Keratinocyte (primary cell): ENCODE data around the gene TMC1. TPM values are rescaled to one million over a fixed set of nuclear protein-coding genes. Genes with fewer than 3 reads are reported as not detected.
"Not testable (repeated sequence)": the region's sequence is repeated elsewhere in the genome, so short reads cannot be mapped to it uniquely, and the experiment has no call there.

Source experiments
- DNase-seq: peaks from one replicate; pipeline ENCODE4 v3.0.0-alpha.2; 2011; ENCODE audit warnings: low read depth, missing footprints, low spot score
- FAIRE-seq: peaks from 2 replicates; lab custom pipeline; 2011; peaks lifted over from hg19 to GRCh38; lab: Jason Lieb, UNC
- H2AFZ ChIP-seq: 2 replicates; pipeline ENCODE4 v1.6.0; 2012; ENCODE audit warnings: low read length, control low read depth, inconsistent platforms; ENCODE audit not compliant: control insufficient read depth
- H3K27ac ChIP-seq: 2 replicates; pipeline ENCODE4 v1.5.1; 2011; ENCODE audit warnings: low read length; ENCODE audit not compliant: control insufficient read depth, insufficient read depth
- H3K27me3 ChIP-seq: 3 replicates; pipeline ENCODE4 v1.6.0; 2011; ENCODE audit warnings: low read length; ENCODE audit not compliant: control insufficient read depth, insufficient read depth; ENCODE audit errors: extremely low read depth
- H3K36me3 ChIP-seq, 2 experiments: 2 replicates in 1 of 2; 3 replicates in 1 of 2; pipeline ENCODE4 v1.5.1; 2011; ENCODE audit warnings: low read length in 2 of 2, mild to moderate bottlenecking in 1 of 2; ENCODE audit not compliant: control insufficient read depth in 2 of 2, insufficient read depth in 2 of 2; ENCODE audit errors: extremely low read depth in 1 of 2
- H3K4me1 ChIP-seq: 3 replicates; pipeline ENCODE4 v1.5.1; 2011; ENCODE audit warnings: low read length; ENCODE audit not compliant: control insufficient read depth, insufficient read depth; ENCODE audit errors: extremely low read depth
- H3K4me2 ChIP-seq: 3 replicates; pipeline ENCODE4 v1.6.0; 2011; ENCODE audit warnings: low read depth, low read length; ENCODE audit not compliant: control insufficient read depth, insufficient read depth; ENCODE audit errors: extremely low read depth
- H3K4me3 ChIP-seq, 3 experiments: fragments of 200-600 bp in 1 of 3; sonication (generic) in 1 of 3; 2 replicates in 2 of 3; 3 replicates in 1 of 3; pipeline ENCODE4 v1.5.1; 2011 to 2016; ENCODE audit warnings: low read length in 3 of 3, mild to moderate bottlenecking in 3 of 3, control low read depth in 2 of 3, inconsistent platforms in 1 of 3, low read depth in 1 of 3, mixed read lengths in 1 of 3, mixed run types in 1 of 3, moderate library complexity in 1 of 3; ENCODE audit not compliant: control insufficient read depth in 2 of 3, insufficient read depth in 2 of 3; ENCODE audit errors: extremely low read depth in 1 of 3
- H3K79me2 ChIP-seq: 2 replicates; pipeline ENCODE4 v1.6.0; 2012; ENCODE audit warnings: low read length; ENCODE audit not compliant: control insufficient read depth, insufficient read depth
- H3K9ac ChIP-seq: 3 replicates; pipeline ENCODE4 v1.6.0; 2011; ENCODE audit warnings: low read length; ENCODE audit not compliant: control insufficient read depth, insufficient read depth; ENCODE audit errors: extremely low read depth
- H3K9me1 ChIP-seq: 3 replicates; pipeline ENCODE4 v1.6.0; 2011; ENCODE audit warnings: low read length; ENCODE audit not compliant: control insufficient read depth, insufficient read depth; ENCODE audit errors: extremely low read depth
- H3K9me3 ChIP-seq: 2 replicates; pipeline ENCODE4 v1.5.1; 2012; ENCODE audit warnings: low read depth, low read length; ENCODE audit not compliant: control insufficient read depth
- H4K20me1 ChIP-seq: 3 replicates; pipeline ENCODE4 v1.6.0; 2011; ENCODE audit warnings: low read length; ENCODE audit not compliant: control insufficient read depth, insufficient read depth; ENCODE audit errors: extremely low read depth
- CTCF ChIP-seq, 3 experiments: IDR thresholded peaks in 1 of 3; conservative IDR thresholded peaks in 1 of 3; optimal IDR thresholded peaks in 1 of 3; 2 replicates in 2 of 3; 3 replicates in 1 of 3; pipeline versions ENCODE3 to v1.5.1; 2011; ENCODE audit warnings: low read length in 3 of 3, mild to moderate bottlenecking in 3 of 3, moderate library complexity in 2 of 3, control low read depth in 1 of 3, inconsistent platforms in 1 of 3; ENCODE audit not compliant: insufficient read depth in 2 of 3; ENCODE audit errors: extremely low read depth in 1 of 3
- EZH2 ChIP-seq: IDR thresholded peaks from one replicate; pipeline ENCODE4 v1.6.1; 2012; ENCODE audit warnings: inconsistent platforms, mild to moderate bottlenecking, low read length, moderate library complexity
- dilution Hi-C: fragments of 300-500 bp; cut with MboI; formaldehyde crosslinking; loops from one replicate; pipeline ENCODE4 v1.7.0; 2020; ENCODE audit warnings: low sequenced_read_pairs; ENCODE audit not compliant: extremely low pct_ligation_motif_present
- polyA plus RNA-seq, 5 experiments: library from polyadenylated mRNA; depleted of rRNA in 3 of 5; stranded (reverse) in 3 of 5; stranded (forward) in 1 of 5; unstranded in 1 of 5; fragments of >200 nt; gene quantifications; 1 replicate in 1 of 5; 2 replicates in 3 of 5; 3 replicates in 1 of 5; pipeline versions ENCODE4 v1.2.1 to v1.2.3, GENCODE V29; 2011 to 2012; ENCODE audit warnings: missing spikeins in 2 of 5, low read depth in 1 of 5, low replicate concordance in 1 of 5

The TMC1 gene
- polyA plus RNA-seq, 1 donor (not counting 4 experiments of a cell fraction or from before 2014, with no cell fraction given) = 0.05 TPM

- Histone ChIP-seq H3K9me3 (no peaks in the 10 kb centered on the region), H3K36me3 (no peaks in the 10 kb centered on the region), H4K20me1 (no peaks in the 10 kb centered on the region), H3K27me3 (no peaks in the 10 kb centered on the region), H3K4me2 (no peak overlapping the region), H3K9ac (no peak overlapping the region), H3K79me2 (no peaks in the 10 kb centered on the region), H3K27ac (no peak overlapping the region), H2AFZ (no peak overlapping the region), H3K9me1 (no peaks in the 10 kb centered on the region), H3K4me1 (no peaks in the 10 kb centered on the region), H3K4me3 (no peak overlapping the region)
- DNase-seq = no peak
- FAIRE-seq = no peak
- dilution Hi-C loops = no loop called here
- TF ChIP-seq EZH2 = no peak
Measured at GRCh38 chr9:72800328-72800994, 279.1 kb downstream of the TMC1 start.

- no peaks in the 10 kb centered on the region for H3K27me3 ChIP-seq
- no peak overlapping the region for H3K4me2 ChIP-seq
- no peak overlapping the region for H2AFZ ChIP-seq
- H3K36me3 ChIP-seq = no peaks in the 10 kb centered on the region
- dilution Hi-C loops = no loop called here
- no peaks in the 10 kb centered on the region for H3K9me3 ChIP-seq
- FAIRE-seq = no peak
- no peaks in the 10 kb centered on the region for H3K4me1 ChIP-seq
- no peak overlapping the region for H3K27ac ChIP-seq
- no peaks in the 10 kb centered on the region for H3K79me2 ChIP-seq
- no peak overlapping the region for H3K4me3 ChIP-seq
- H3K9ac ChIP-seq = no peak overlapping the region
- DNase-seq = no peak
- no peaks in the 10 kb centered on the region for H4K20me1 ChIP-seq
- TF ChIP-seq EZH2 = no peak
- no peak for TF ChIP-seq CTCF (optimal IDR thresholded peaks at IDR 0.05 in 1 of 3, IDR thresholded peaks at IDR 0.05 in 1 of 3, conservative IDR thresholded peaks at IDR 0.05 in 1 of 3; ENCODE audit: extremely low read depth in 1 of 3, insufficient read depth in 2 of 3, low read length in 3 of 3)
- no peaks in the 10 kb centered on the region for H3K9me1 ChIP-seq
Measured at GRCh38 chr9:72805238-72805637, 283.8 kb downstream of the TMC1 start.

GRCh38 chr9:72806313-72806809 is 285.0 kb downstream of the TMC1 start:
- H3K36me3 ChIP-seq, H3K9me3 ChIP-seq, H3K9ac ChIP-seq, H3K79me2 ChIP-seq, DNase-seq, H3K4me2 ChIP-seq, H3K9me1 ChIP-seq, H3K4me1 ChIP-seq, H3K4me3 ChIP-seq, dilution Hi-C loops, H2AFZ ChIP-seq, FAIRE-seq, H3K27ac ChIP-seq, H3K27me3 ChIP-seq, H4K20me1 ChIP-seq: not testable (repeated sequence)
